ENCODE results near the gene AMFR. TPM values are rescaled to one million over a fixed set of nuclear protein-coding genes. Genes with fewer than 3 reads are reported as not detected.

AMFR gene
- total RNA-seq, 2 experiments from 2014 or later: 50.0 to 55.5 TPM

- POLR2A ChIA-PET: no interaction called here
- DNase-seq (no peak), ATAC-seq (ENCODE audit: low read depth) (no peak)
- no peaks in the 10 kb centered on the region for H3K9me3 Mint-ChIP-seq
- H3K36me3 Mint-ChIP-seq: no peaks in the 10 kb centered on the region
- H3K4me3 Mint-ChIP-seq: no peak overlapping the region
- H3K4me1 Mint-ChIP-seq: peaks cover 1% of the 10 kb centered on the region
- H3K27me3 Mint-ChIP-seq: peaks cover 2% of the 10 kb centered on the region
- H3K27ac Mint-ChIP-seq: no peak overlapping the region
Observed at GRCh38 chr16:56329887-56330286, 95.5 kb downstream of the AMFR start.

GRCh38 chr16:56328276-56329022 is 96.9 kb downstream of the AMFR start:
- POLR2A ChIA-PET: no interaction called here
- ATAC-seq (ENCODE audit: low read depth) (no peak), DNase-seq (no peak)
- Mint-ChIP-seq H3K27ac (no peak overlapping the region), H3K4me1 (peaks cover 1% of the 10 kb centered on the region), H3K27me3 (peaks cover 2% of the 10 kb centered on the region), H3K9me3 (no peaks in the 10 kb centered on the region), H3K36me3 (no peaks in the 10 kb centered on the region), H3K4me3 (no peak overlapping the region)

GRCh38 chr16:56327929-56328258 is 97.5 kb downstream of the AMFR start:
- Mint-ChIP-seq H3K9me3 (no peaks in the 10 kb centered on the region), H3K4me1 (peaks cover 1% of the 10 kb centered on the region), H3K4me3 (no peak overlapping the region), H3K27ac (no peak overlapping the region), H3K36me3 (no peaks in the 10 kb centered on the region), H3K27me3 (peaks cover 2% of the 10 kb centered on the region)
- no peak for ATAC-seq (ENCODE audit: low read depth)
- POLR2A ChIA-PET: no interaction called here
- DNase-seq: no peak

- ATAC-seq (ENCODE audit: low read depth): no peak
- Mint-ChIP-seq H3K27ac (no peak overlapping the region), H3K36me3 (no peaks in the 10 kb centered on the region), H3K4me1 (peaks cover 1% of the 10 kb centered on the region), H3K4me3 (no peak overlapping the region), H3K27me3 (peaks cover 2% of the 10 kb centered on the region), H3K9me3 (no peaks in the 10 kb centered on the region)
- DNase-seq: no peak
- POLR2A ChIA-PET: no interaction called here
Observed at GRCh38 chr16:56327071-56327928, 98.0 kb downstream of the AMFR start.

- peaks cover 2% of the 10 kb centered on the region for H3K27me3 Mint-ChIP-seq
- H3K4me1 Mint-ChIP-seq: peaks cover 2% of the 10 kb centered on the region
- H3K36me3 Mint-ChIP-seq: no peaks in the 10 kb centered on the region
- no peaks in the 10 kb centered on the region for H3K9me3 Mint-ChIP-seq
- no peak overlapping the region for H3K27ac Mint-ChIP-seq
- no peak for DNase-seq
- no peak for ATAC-seq (ENCODE audit: low read depth)
- H3K4me3 Mint-ChIP-seq: no peak overlapping the region
- POLR2A ChIA-PET: no interaction called here
Observed at GRCh38 chr16:56325956-56326355, 99.4 kb downstream of the AMFR start.

- Mint-ChIP-seq H3K27ac (no peak overlapping the region), H3K36me3 (no peaks in the 10 kb centered on the region), H3K9me3 (no peaks in the 10 kb centered on the region), H3K4me3 (no peak overlapping the region), H3K4me1 (peaks cover 5% of the 10 kb centered on the region), H3K27me3 (no peaks in the 10 kb centered on the region)
- ATAC-seq (ENCODE audit: low read depth) (no peak), DNase-seq (no peak)
- POLR2A ChIA-PET: no interaction called here
Observed at GRCh38 chr16:56324406-56324805, 100.9 kb downstream of the AMFR start.

- no peak for ATAC-seq (ENCODE audit: low read depth)
- H3K27ac Mint-ChIP-seq: no peak overlapping the region
- POLR2A ChIA-PET: no interaction called here
- peaks cover 12% of the 10 kb centered on the region for H3K4me1 Mint-ChIP-seq
- H3K27me3 Mint-ChIP-seq: no peaks in the 10 kb centered on the region
- H3K4me3 Mint-ChIP-seq: no peak overlapping the region
- no peaks in the 10 kb centered on the region for H3K36me3 Mint-ChIP-seq
- no peak for DNase-seq
- H3K9me3 Mint-ChIP-seq: no peaks in the 10 kb centered on the region
Observed at GRCh38 chr16:56321571-56321970, 103.8 kb downstream of the AMFR start.

- no peaks in the 10 kb centered on the region for H3K9me3 Mint-ChIP-seq
- no peak overlapping the region for H3K4me3 Mint-ChIP-seq
- H3K4me1 Mint-ChIP-seq: peaks cover 11% of the 10 kb centered on the region
- no peak overlapping the region for H3K27ac Mint-ChIP-seq
- DNase-seq (no peak), ATAC-seq (ENCODE audit: low read depth) (no peak)
- POLR2A ChIA-PET: no interaction called here
- no peaks in the 10 kb centered on the region for H3K27me3 Mint-ChIP-seq
- H3K36me3 Mint-ChIP-seq: no peaks in the 10 kb centered on the region
Observed at GRCh38 chr16:56320811-56321558, 104.4 kb downstream of the AMFR start.

GRCh38 chr16:56320056-56320455 is 105.3 kb downstream of the AMFR start:
- H3K36me3 Mint-ChIP-seq: no peaks in the 10 kb centered on the region
- H3K9me3 Mint-ChIP-seq: no peaks in the 10 kb centered on the region
- no peak overlapping the region for H3K4me3 Mint-ChIP-seq
- H3K4me1 Mint-ChIP-seq: peaks cover 11% of the 10 kb centered on the region
- no peak overlapping the region for H3K27ac Mint-ChIP-seq
- ATAC-seq (ENCODE audit: low read depth) (no peak), DNase-seq (no peak)
- H3K27me3 Mint-ChIP-seq: no peaks in the 10 kb centered on the region
- POLR2A ChIA-PET: no interaction called here

- H3K27ac Mint-ChIP-seq: no peak overlapping the region
- no peaks in the 10 kb centered on the region for H3K9me3 Mint-ChIP-seq
- H3K4me3 Mint-ChIP-seq: no peak overlapping the region
- no peak for ATAC-seq (ENCODE audit: low read depth)
- no peaks in the 10 kb centered on the region for H3K36me3 Mint-ChIP-seq
- POLR2A ChIA-PET: no interaction called here
- H3K4me1 Mint-ChIP-seq: peaks cover 11% of the 10 kb centered on the region
- DNase-seq: no peak
- no peaks in the 10 kb centered on the region for H3K27me3 Mint-ChIP-seq
Observed at GRCh38 chr16:56319376-56319775, 106.0 kb downstream of the AMFR start.

GRCh38 chr16:56318827-56319140 is 106.6 kb downstream of the AMFR start:
- POLR2A ChIA-PET: no interaction called here
- Mint-ChIP-seq H3K4me3 (no peak overlapping the region), H3K36me3 (no peaks in the 10 kb centered on the region), H3K27me3 (no peaks in the 10 kb centered on the region), H3K9me3 (no peaks in the 10 kb centered on the region), H3K4me1 (peaks cover 11% of the 10 kb centered on the region), H3K27ac (no peak overlapping the region)
- no peak for DNase-seq
- no peak for ATAC-seq (ENCODE audit: low read depth)

- ATAC-seq (ENCODE audit: low read depth) (peak; percentile 96), DNase-seq (peak; percentile 81)
- POLR2A ChIA-PET: no interaction called here
- no peaks in the 10 kb centered on the region for H3K9me3 Mint-ChIP-seq
- no peak overlapping the region for H3K27ac Mint-ChIP-seq
- peak overlapping the region; percentile 53 for H3K4me3 Mint-ChIP-seq
- peaks cover 11% of the 10 kb centered on the region for H3K4me1 Mint-ChIP-seq
- H3K36me3 Mint-ChIP-seq: no peaks in the 10 kb centered on the region
- H3K27me3 Mint-ChIP-seq: no peaks in the 10 kb centered on the region
Observed at GRCh38 chr16:56317998-56318826, 107.1 kb downstream of the AMFR start.

GRCh38 chr16:56316545-56316944 is 108.8 kb downstream of the AMFR start:
- DNase-seq: no peak
- POLR2A ChIA-PET: no interaction called here

More at GRCh38 chr16:56316545-56316944, 108.8 kb downstream of the AMFR start:
- no peak overlapping the region for H3K4me3 Mint-ChIP-seq
- no peak for ATAC-seq (ENCODE audit: low read depth)
- H3K4me1 Mint-ChIP-seq: peaks cover 11% of the 10 kb centered on the region
- no peaks in the 10 kb centered on the region for H3K9me3 Mint-ChIP-seq
- no peaks in the 10 kb centered on the region for H3K27me3 Mint-ChIP-seq
- H3K36me3 Mint-ChIP-seq: no peaks in the 10 kb centered on the region
- no peak overlapping the region for H3K27ac Mint-ChIP-seq

Measured in activated naive CD8-positive, alpha-beta T cell treated with anti-CD3 and anti-CD28 coated beads, Interleukin-2, amount 10 ng/mL, durations not matched to agents 7 days and 5 days (primary cell).